Measurements from ENCODE around the gene PHF12.

Gene PHF12

GRCh38 chr17:28969706-28970393, 18.5 kb upstream of the PHF12 start:
- CTCF ChIA-PET, result interaction anchor here (0.8 to 2.8 kb wide), 5 partner anchors 17 to 147 kb away, joined by 3 to 18 read pairs (median 10); no protein-coding TSS in a partner anchor
- no peak for DNase-seq (ENCODE audit: extremely low spot score)
- TF ChIP-seq FOXA1 (IDR thresholded peaks at IDR 0.05), result no peak
- TF ChIP-seq NFRKB (IDR thresholded peaks at IDR 0.05), result no peak
- no peak for TF ChIP-seq FOXK2 (IDR thresholded peaks at IDR 0.05)
- no peak for TF ChIP-seq FOXM1 (IDR thresholded peaks at IDR 0.05; ENCODE audit: borderline replicate concordance)
- no peak for TF ChIP-seq BHLHE40 (IDR thresholded peaks at IDR 0.05; ENCODE audit: borderline replicate concordance)
- no peak for TF ChIP-seq ZNF384 (IDR thresholded peaks at IDR 0.05)
- TF ChIP-seq HDGF (IDR thresholded peaks at IDR 0.05; ENCODE audit: borderline replicate concordance), result no peak
- POLR2A ChIA-PET, result no interaction called here

DNA sequence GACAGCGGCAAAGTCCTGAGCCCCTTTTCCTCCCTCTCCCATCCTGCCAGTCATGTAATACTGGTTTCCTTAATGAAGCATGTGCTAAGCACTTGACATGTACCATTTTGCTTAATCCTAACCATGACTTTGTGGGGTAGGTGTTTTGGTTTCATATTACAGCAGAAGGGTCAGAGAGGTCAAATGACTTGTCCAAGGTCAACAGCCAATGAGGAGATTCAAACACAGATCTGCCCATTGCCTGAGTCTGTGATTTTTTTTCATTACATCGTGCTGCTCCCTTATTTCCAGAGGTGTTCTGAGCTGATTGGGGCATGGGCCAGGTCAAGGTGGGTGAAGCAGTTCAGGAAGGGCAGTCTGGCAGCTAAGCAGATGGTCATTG, 17.6 kb upstream of the PHF12 start:
- POLR2A ChIA-PET, result interaction anchor here (1.2 kb wide), 1 partner anchor 148 kb away, joined by 7 read pairs; no protein-coding TSS in a partner anchor
- no peak for DNase-seq (ENCODE audit: extremely low spot score)
- CTCF ChIA-PET, result interaction anchor here (2.6 to 2.8 kb wide), 3 partner anchors 16 to 148 kb away, joined by 10 to 18 read pairs (median 15); no protein-coding TSS in a partner anchor
- TF ChIP-seq BHLHE40 (IDR thresholded peaks at IDR 0.05; ENCODE audit: borderline replicate concordance) (no peak), FOXK2 (IDR thresholded peaks at IDR 0.05) (no peak), ZNF384 (IDR thresholded peaks at IDR 0.05) (no peak), HDGF (IDR thresholded peaks at IDR 0.05; ENCODE audit: borderline replicate concordance) (no peak), FOXA1 (IDR thresholded peaks at IDR 0.05) (no peak), ARNT (IDR thresholded peaks at IDR 0.05) (no peak), CTBP1 (IDR thresholded peaks at IDR 0.05; ENCODE audit: borderline replicate concordance) (no peak), L3MBTL2 (conservative IDR thresholded peaks at IDR 0.05) (no peak), ELF4 (IDR thresholded peaks at IDR 0.05) (no peak), FOXM1 (IDR thresholded peaks at IDR 0.05; ENCODE audit: borderline replicate concordance) (no peak), LEF1 (IDR thresholded peaks at IDR 0.05; ENCODE audit: borderline replicate concordance) (no peak), SUZ12 (IDR thresholded peaks at IDR 0.05) (no peak), SP1 (IDR thresholded peaks at IDR 0.05) (no peak), NFRKB (IDR thresholded peaks at IDR 0.05) (no peak), TARDBP (IDR thresholded peaks at IDR 0.05) (no peak)
- TF ChIP-seq, protein P1, sequence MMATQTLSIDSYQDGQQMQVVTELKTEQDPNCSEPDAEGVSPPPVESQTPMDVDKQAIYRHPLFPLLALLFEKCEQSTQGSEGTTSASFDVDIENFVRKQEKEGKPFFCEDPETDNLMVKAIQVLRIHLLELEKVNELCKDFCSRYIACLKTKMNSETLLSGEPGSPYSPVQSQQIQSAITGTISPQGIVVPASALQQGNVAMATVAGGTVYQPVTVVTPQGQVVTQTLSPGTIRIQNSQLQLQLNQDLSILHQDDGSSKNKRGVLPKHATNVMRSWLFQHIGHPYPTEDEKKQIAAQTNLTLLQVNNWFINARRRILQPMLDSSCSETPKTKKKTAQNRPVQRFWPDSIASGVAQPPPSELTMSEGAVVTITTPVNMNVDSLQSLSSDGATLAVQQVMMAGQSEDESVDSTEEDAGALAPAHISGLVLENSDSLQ (IDR thresholded peaks at IDR 0.05), result no peak

DNA sequence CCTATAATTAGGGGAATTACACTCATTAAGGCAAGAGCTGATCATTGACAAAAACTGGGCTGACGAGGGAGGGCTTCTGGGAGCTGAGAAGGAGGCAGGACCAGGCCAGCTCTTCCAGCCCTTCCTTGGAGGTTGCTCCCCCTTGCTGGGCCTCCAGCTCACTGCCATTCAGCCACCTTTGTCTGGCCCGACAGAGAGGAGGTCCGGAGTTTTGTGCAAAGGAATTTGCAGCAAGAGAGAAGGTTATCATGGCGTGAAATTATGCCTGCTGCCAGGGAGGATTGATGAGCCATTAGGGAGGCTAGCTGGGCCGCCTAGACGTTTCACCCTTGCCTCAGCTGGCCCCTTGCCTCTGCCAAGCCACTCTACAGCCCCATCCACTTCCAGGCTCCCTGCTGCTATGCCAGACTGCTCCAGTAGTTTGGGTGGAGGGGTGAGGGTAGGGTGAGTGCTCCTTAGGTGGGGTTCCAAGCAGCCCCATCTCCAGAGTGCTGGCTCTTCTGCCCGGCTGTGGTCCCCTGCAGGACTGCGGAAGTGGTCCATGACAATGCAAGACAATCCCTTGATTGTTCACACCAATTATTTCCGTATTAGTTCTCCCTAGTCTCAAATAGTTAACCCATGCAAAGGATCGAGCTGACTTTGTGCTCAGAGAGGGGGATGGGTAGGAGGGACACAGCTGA, 17.1 kb upstream of the PHF12 start:
- ChIA-PET POLR2A (interaction anchor here (1.0 to 1.2 kb wide), 2 partner anchors 16 to 149 kb away, joined by 6 to 7 read pairs; no protein-coding TSS in a partner anchor), CTCF (interaction anchor here (1.3 to 2.8 kb wide), 4 partner anchors 15 to 149 kb away, joined by 3 to 18 read pairs (median 12); no protein-coding TSS in a partner anchor)
- no peak for DNase-seq (ENCODE audit: extremely low spot score)
- TF ChIP-seq ARNT (IDR thresholded peaks at IDR 0.05) (no peak), BHLHE40 (IDR thresholded peaks at IDR 0.05; ENCODE audit: borderline replicate concordance) (no peak), FOXM1 (IDR thresholded peaks at IDR 0.05; ENCODE audit: borderline replicate concordance) (no peak), HDGF (IDR thresholded peaks at IDR 0.05; ENCODE audit: borderline replicate concordance) (no peak), CTBP1 (IDR thresholded peaks at IDR 0.05; ENCODE audit: borderline replicate concordance) (no peak)

GRCh38 chr17:28967221-28968135, 16.2 kb upstream of the PHF12 start:
- POLR2A ChIA-PET, result interaction anchor here (1.0 to 1.2 kb wide), 2 partner anchors 15 to 149 kb away, joined by 6 to 7 read pairs; no protein-coding TSS in a partner anchor

DNA sequence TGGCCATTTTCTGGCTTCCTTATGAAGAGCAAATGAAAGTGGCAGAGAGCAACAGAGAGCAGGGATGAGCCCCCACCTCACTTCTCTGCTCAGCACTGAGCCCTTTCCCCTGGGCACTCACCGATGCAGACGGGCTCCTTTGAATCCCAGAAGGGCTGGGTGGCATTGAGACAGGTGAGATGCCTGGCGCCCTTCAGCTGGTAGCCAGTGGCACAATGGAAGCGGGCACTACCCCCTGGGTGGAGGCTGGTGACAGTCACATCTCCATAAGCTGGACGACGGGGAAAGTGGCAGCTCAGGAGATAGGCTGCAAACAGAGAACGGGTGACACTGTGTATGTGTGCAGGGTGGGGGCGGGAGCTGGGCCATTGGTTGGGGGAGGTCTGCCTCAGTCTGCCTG, 12.5 kb upstream of the PHF12 start:
- ChIA-PET POLR2A (interaction anchor here (0.9 to 2.4 kb wide), 3 partner anchors 12 to 148 kb away, joined by 3 to 10 read pairs (median 6); partner anchors contain the start of gene PHF12), CTCF (interaction anchor here (0.8 to 5.2 kb wide), 8 partner anchors 10 to 153 kb away, joined by 3 to 116 read pairs (median 10); partner anchors contain the start of gene PHF12)
- no peak for TF ChIP-seq TARDBP (IDR thresholded peaks at IDR 0.05)
- TF ChIP-seq SUZ12 (IDR thresholded peaks at IDR 0.05), result no peak
- TF ChIP-seq FOXA1 (IDR thresholded peaks at IDR 0.05), result no peak
- no peak for TF ChIP-seq NFRKB (IDR thresholded peaks at IDR 0.05)
- TF ChIP-seq BHLHE40 (IDR thresholded peaks at IDR 0.05; ENCODE audit: borderline replicate concordance), result no peak
- no peak for TF ChIP-seq ARNT (IDR thresholded peaks at IDR 0.05)
- TF ChIP-seq, protein P1 (IDR thresholded peaks at IDR 0.05), result no peak
- TF ChIP-seq FOXM1 (IDR thresholded peaks at IDR 0.05; ENCODE audit: borderline replicate concordance), result no peak
- no peak for TF ChIP-seq SP1 (IDR thresholded peaks at IDR 0.05)
- TF ChIP-seq ZNF384 (IDR thresholded peaks at IDR 0.05), result no peak
- no peak for TF ChIP-seq HDGF (IDR thresholded peaks at IDR 0.05; ENCODE audit: borderline replicate concordance)
- no peak for DNase-seq (ENCODE audit: extremely low spot score)

More at GRCh38 chr17:28967221-28968135, 16.2 kb upstream of the PHF12 start:
- TF ChIP-seq SUZ12 (IDR thresholded peaks at IDR 0.05), result no peak
- TF ChIP-seq CTBP1 (IDR thresholded peaks at IDR 0.05; ENCODE audit: borderline replicate concordance), result no peak
- no peak for TF ChIP-seq BHLHE40 (IDR thresholded peaks at IDR 0.05; ENCODE audit: borderline replicate concordance)
- TF ChIP-seq ZNF384 (IDR thresholded peaks at IDR 0.05), result no peak
- TF ChIP-seq FOXK2 (IDR thresholded peaks at IDR 0.05), result no peak
- no peak for TF ChIP-seq FOXA1 (IDR thresholded peaks at IDR 0.05)
- no peak for TF ChIP-seq HDGF (IDR thresholded peaks at IDR 0.05; ENCODE audit: borderline replicate concordance)
- TF ChIP-seq ARNT (IDR thresholded peaks at IDR 0.05), result no peak
- no peak for TF ChIP-seq TARDBP (IDR thresholded peaks at IDR 0.05)
- TF ChIP-seq, protein P1 (IDR thresholded peaks at IDR 0.05), result no peak
- no peak for TF ChIP-seq ELF4 (IDR thresholded peaks at IDR 0.05)
- no peak for TF ChIP-seq NFRKB (IDR thresholded peaks at IDR 0.05)
- TF ChIP-seq L3MBTL2 (conservative IDR thresholded peaks at IDR 0.05), result no peak
- TF ChIP-seq SP1 (IDR thresholded peaks at IDR 0.05), result no peak
- no peak for TF ChIP-seq FOXM1 (IDR thresholded peaks at IDR 0.05; ENCODE audit: borderline replicate concordance)
- TF ChIP-seq LEF1 (IDR thresholded peaks at IDR 0.05; ENCODE audit: borderline replicate concordance), result no peak
- CTCF ChIA-PET, result interaction anchor here (1.3 to 2.8 kb wide), 4 partner anchors 14 to 149 kb away, joined by 3 to 18 read pairs (median 12); no protein-coding TSS in a partner anchor
- DNase-seq (ENCODE audit: extremely low spot score), result no peak
